HAP-1 (cell line): Measurements from ENCODE around the gene TEKT5.
"Not testable (repeated sequence)": the region's sequence is repeated elsewhere in the genome, so short reads cannot be mapped to it uniquely, and the experiment has no call there.

Experiments
- DNase-seq, 2 experiments: peaks; one replicate each; pipeline ENCODE4 v3.0.0-alpha.2; 2016 to 2020; ENCODE audit warnings: low spot score in 2 of 2
- H3K27me3 ChIP-seq: fragments of 250-450 bp; sonication (Bioruptor Pico); 2 replicates; pipeline ENCODE4 v1.5.1; 2020; ENCODE audit warnings: low read depth, mild to moderate bottlenecking, moderate library complexity
- H3K36me3 ChIP-seq: fragments of 250-450 bp; sonication (Bioruptor Pico); replicated peaks from 2 replicates; pipeline ENCODE4 v1.5.1; 2020; ENCODE audit warnings: mild to moderate bottlenecking
- H3K4me1 ChIP-seq: fragments of 250-450 bp; sonication (Bioruptor Pico); 2 replicates; pipeline ENCODE4 v1.5.1; 2020; ENCODE audit warnings: mild to moderate bottlenecking
- H3K4me3 ChIP-seq: fragments of 250-450 bp; sonication (Bioruptor Pico); 2 replicates; pipeline ENCODE4 v1.5.1; 2020; ENCODE audit warnings: mild to moderate bottlenecking, moderate library complexity
- H3K9me3 ChIP-seq: fragments of 250-450 bp; sonication (Bioruptor Pico); 2 replicates; pipeline ENCODE4 v1.5.1; 2020; ENCODE audit warnings: mild to moderate bottlenecking, moderate library complexity
- in situ Hi-C: fragments of 300-500 bp; cut with MboI; formaldehyde crosslinking; loops from 3 replicates; pipeline ENCODE4 v1.14.3; 2020; ENCODE audit warnings: low sequenced_read_pairs, inconsistent platforms, mixed read lengths

TEKT5 gene

GRCh38 chr16:10679921-10680320, 14.8 kb downstream of the TEKT5 start:
- no peak overlapping the region for H3K4me3 ChIP-seq
- in situ Hi-C loops = no loop called here
- DNase-seq = no peak
- H3K4me1 ChIP-seq = no peaks in the 10 kb centered on the region
- H3K9me3 ChIP-seq = no peaks in the 10 kb centered on the region
- no peaks in the 10 kb centered on the region for H3K27me3 ChIP-seq
- no peaks in the 10 kb centered on the region for H3K36me3 ChIP-seq

GRCh38 chr16:10679441-10679840, 15.3 kb downstream of the TEKT5 start:
- H3K27me3 ChIP-seq, H3K36me3 ChIP-seq, H3K4me3 ChIP-seq, DNase-seq, H3K4me1 ChIP-seq, H3K9me3 ChIP-seq, in situ Hi-C loops: not testable (repeated sequence)

- peak; percentile 5 to 28 for DNase-seq
- no peaks in the 10 kb centered on the region for H3K27me3 ChIP-seq
- no peak overlapping the region for H3K4me3 ChIP-seq
- no peaks in the 10 kb centered on the region for H3K9me3 ChIP-seq
- no peaks in the 10 kb centered on the region for H3K4me1 ChIP-seq
- no peaks in the 10 kb centered on the region for H3K36me3 ChIP-seq
- in situ Hi-C loops = no loop called here
Measured at GRCh38 chr16:10678655-10679054, 16.1 kb downstream of the TEKT5 start.

- H3K4me1 ChIP-seq = no peaks in the 10 kb centered on the region
- no peak for DNase-seq
- in situ Hi-C loops = no loop called here
- H3K27me3 ChIP-seq = no peaks in the 10 kb centered on the region
- H3K9me3 ChIP-seq = no peaks in the 10 kb centered on the region
- H3K36me3 ChIP-seq = no peaks in the 10 kb centered on the region
- H3K4me3 ChIP-seq = no peak overlapping the region
Measured at GRCh38 chr16:10676284-10676683, 18.4 kb downstream of the TEKT5 start.

GRCh38 chr16:10675861-10676260, 18.9 kb downstream of the TEKT5 start:
- Histone ChIP-seq H3K36me3 (no peaks in the 10 kb centered on the region), H3K27me3 (no peaks in the 10 kb centered on the region), H3K4me3 (no peak overlapping the region), H3K9me3 (no peaks in the 10 kb centered on the region; the same call in 1 of the 2 replicates), H3K4me1 (no peaks in the 10 kb centered on the region)
- in situ Hi-C loops = no loop called here
- DNase-seq = no peak

GRCh38 chr16:10675216-10675615, 19.5 kb downstream of the TEKT5 start:
- no peaks in the 10 kb centered on the region for H3K36me3 ChIP-seq
- H3K4me3 ChIP-seq = no peak overlapping the region
- in situ Hi-C loops = no loop called here
- no peak for DNase-seq
- H3K4me1 ChIP-seq = no peaks in the 10 kb centered on the region
- H3K27me3 ChIP-seq = no peaks in the 10 kb centered on the region
- no peaks in the 10 kb centered on the region; the same call in 1 of the 2 replicates for H3K9me3 ChIP-seq

- no peaks in the 10 kb centered on the region; the same call in 1 of the 2 replicates for H3K9me3 ChIP-seq
- H3K4me3 ChIP-seq = no peak overlapping the region
- no peak for DNase-seq
- no peaks in the 10 kb centered on the region for H3K36me3 ChIP-seq
- no peaks in the 10 kb centered on the region for H3K27me3 ChIP-seq
- in situ Hi-C loops = no loop called here
- no peaks in the 10 kb centered on the region for H3K4me1 ChIP-seq
Measured at GRCh38 chr16:10671729-10672128, 23.0 kb downstream of the TEKT5 start.

GRCh38 chr16:10669791-10670190, 24.9 kb downstream of the TEKT5 start:
- in situ Hi-C loops = no loop called here
- Histone ChIP-seq H3K36me3 (no peaks in the 10 kb centered on the region), H3K4me3 (no peak overlapping the region), H3K4me1 (no peaks in the 10 kb centered on the region), H3K27me3 (no peaks in the 10 kb centered on the region), H3K9me3 (no peaks in the 10 kb centered on the region; the same call in 1 of the 2 replicates)
- no peak for DNase-seq

GRCh38 chr16:10668322-10669045, 26.2 kb downstream of the TEKT5 start:
- Histone ChIP-seq H3K36me3 (no peaks in the 10 kb centered on the region), H3K9me3 (no peaks in the 10 kb centered on the region; the same call in 1 of the 2 replicates), H3K4me1 (no peaks in the 10 kb centered on the region), H3K27me3 (no peaks in the 10 kb centered on the region), H3K4me3 (no peak overlapping the region)
- peak; percentile 28 to 63 for DNase-seq
- in situ Hi-C loops = no loop called here

- Histone ChIP-seq H3K4me1 (no peaks in the 10 kb centered on the region), H3K36me3 (no peaks in the 10 kb centered on the region), H3K27me3 (no peaks in the 10 kb centered on the region), H3K4me3 (no peak overlapping the region), H3K9me3 (peaks cover 2% of the 10 kb centered on the region; the same call in 1 of the 2 replicates)
- in situ Hi-C loops = no loop called here
- no peak for DNase-seq
Measured at GRCh38 chr16:10667239-10667638, 27.5 kb downstream of the TEKT5 start.

- no peak overlapping the region for H3K4me3 ChIP-seq
- no peaks in the 10 kb centered on the region for H3K27me3 ChIP-seq
- H3K9me3 ChIP-seq = peaks cover 2% of the 10 kb centered on the region; the same call in 1 of the 2 replicates
- in situ Hi-C loops = no loop called here
- no peaks in the 10 kb centered on the region for H3K36me3 ChIP-seq
- H3K4me1 ChIP-seq = peaks cover 7% of the 10 kb centered on the region
- no peak for DNase-seq
Measured at GRCh38 chr16:10666291-10666690, 28.4 kb downstream of the TEKT5 start.

- Histone ChIP-seq H3K9me3 (0 out of 2 replicates have a peak, but pooled peaks cover 2% of the 10 kb centered on the region), H3K27me3 (no peaks in the 10 kb centered on the region), H3K4me1 (peaks cover 17% of the 10 kb centered on the region), H3K36me3 (no peaks in the 10 kb centered on the region), H3K4me3 (no peak overlapping the region)
- in situ Hi-C loops = no loop called here
- DNase-seq = no peak
Measured at GRCh38 chr16:10665166-10665565, 29.6 kb downstream of the TEKT5 start.

- no peaks in the 10 kb centered on the region for H3K36me3 ChIP-seq
- H3K27me3 ChIP-seq = no peaks in the 10 kb centered on the region
- DNase-seq = no peak
- in situ Hi-C loops = no loop called here
- 0 out of 2 replicates have a peak, but pooled peaks cover 2% of the 10 kb centered on the region for H3K9me3 ChIP-seq
- no peak overlapping the region for H3K4me3 ChIP-seq
- H3K4me1 ChIP-seq = peaks cover 21% of the 10 kb centered on the region
Measured at GRCh38 chr16:10664720-10665126, 30.0 kb downstream of the TEKT5 start.

- peaks cover 21% of the 10 kb centered on the region for H3K4me1 ChIP-seq
- in situ Hi-C loops = no loop called here
- no peak for DNase-seq
Measured at GRCh38 chr16:10663744-10664143, 31.0 kb downstream of the TEKT5 start.

More at GRCh38 chr16:10663744-10664143, 31.0 kb downstream of the TEKT5 start:
- Histone ChIP-seq H3K36me3 (no peaks in the 10 kb centered on the region), H3K27me3 (no peaks in the 10 kb centered on the region), H3K9me3 (0 out of 2 replicates have a peak, but pooled peaks cover 2% of the 10 kb centered on the region), H3K4me3 (no peak overlapping the region)
